ENCODE results near the gene TUBB3. TPM values are rescaled to one million over a fixed set of nuclear protein-coding genes. Genes with fewer than 3 reads are reported as not detected.
A peak's percentile ranks its signal among the peaks of the same experiment; 100 is the strongest.

Gene TUBB3
- total RNA-seq, 1 donor from 2014 or later: 26.4 TPM

- DNase-seq (ENCODE audit: low spot score in 2 of 2, unreplicated experiment in 2 of 2): no peak
- Mint-ChIP-seq H3K4me3 (peak overlapping the region; percentile 96), H3K27me3 (ENCODE audit: low read depth) (no peaks in the 10 kb centered on the region), H3K9me3 (peaks cover 12% of the 10 kb centered on the region), H3K27ac (peak overlapping the region; percentile 39), H3K36me3 (peaks cover 17% of the 10 kb centered on the region), H3K4me1 (peaks cover 11% of the 10 kb centered on the region)
- TF ChIP-seq CTCF (IDR thresholded peaks at IDR 0.05; ENCODE audit: unreplicated experiment): no peak
Measured at GRCh38 chr16:89971495-89972243, 48.5 kb downstream of the TUBB3 start.

GRCh38 chr16:89972244-89973234 lies 49.4 kb downstream of the TUBB3 start:
- H3K4me3 Mint-ChIP-seq: peak overlapping the region; percentile 96
- H3K27ac Mint-ChIP-seq: peak overlapping the region; percentile 98
- DNase-seq (ENCODE audit: low spot score in 2 of 2, unreplicated experiment in 2 of 2): peak; percentile 85 to 92
- TF ChIP-seq CTCF (IDR thresholded peaks at IDR 0.05; ENCODE audit: unreplicated experiment): no peak
- H3K36me3 Mint-ChIP-seq: peaks cover 17% of the 10 kb centered on the region
- peaks cover 12% of the 10 kb centered on the region for H3K9me3 Mint-ChIP-seq
- no peaks in the 10 kb centered on the region for H3K27me3 Mint-ChIP-seq (ENCODE audit: low read depth)
- peaks cover 11% of the 10 kb centered on the region for H3K4me1 Mint-ChIP-seq

GRCh38 chr16:89973235-89973634 lies 50.1 kb downstream of the TUBB3 start:
- peaks cover 17% of the 10 kb centered on the region for H3K36me3 Mint-ChIP-seq
- H3K4me3 Mint-ChIP-seq: peak overlapping the region; percentile 96
- no peak for DNase-seq (ENCODE audit: low spot score in 2 of 2, unreplicated experiment in 2 of 2)
- no peaks in the 10 kb centered on the region for H3K27me3 Mint-ChIP-seq (ENCODE audit: low read depth)
- peaks cover 12% of the 10 kb centered on the region for H3K9me3 Mint-ChIP-seq
- TF ChIP-seq CTCF (IDR thresholded peaks at IDR 0.05; ENCODE audit: unreplicated experiment): no peak
- H3K27ac Mint-ChIP-seq: peak overlapping the region; percentile 98
- peaks cover 11% of the 10 kb centered on the region for H3K4me1 Mint-ChIP-seq

- no peak for TF ChIP-seq CTCF (IDR thresholded peaks at IDR 0.05; ENCODE audit: unreplicated experiment)
- Mint-ChIP-seq H3K9me3 (peaks cover 8% of the 10 kb centered on the region), H3K27me3 (ENCODE audit: low read depth) (no peaks in the 10 kb centered on the region), H3K4me3 (peak overlapping the region; percentile 96), H3K27ac (peak overlapping the region; percentile 4), H3K4me1 (peaks cover 11% of the 10 kb centered on the region), H3K36me3 (peaks cover 14% of the 10 kb centered on the region)
- DNase-seq (ENCODE audit: low spot score in 2 of 2, unreplicated experiment in 2 of 2): no peak
Measured at GRCh38 chr16:89973654-89974335, 50.7 kb downstream of the TUBB3 start.

GRCh38 chr16:89974870-89975269 lies 51.7 kb downstream of the TUBB3 start:
- H3K36me3 Mint-ChIP-seq: peaks cover 16% of the 10 kb centered on the region
- H3K27ac Mint-ChIP-seq: peak overlapping the region; percentile 10
- H3K4me3 Mint-ChIP-seq: no peak overlapping the region
- peaks cover 11% of the 10 kb centered on the region for H3K4me1 Mint-ChIP-seq
- H3K9me3 Mint-ChIP-seq: peaks cover 8% of the 10 kb centered on the region
- DNase-seq (ENCODE audit: low spot score in 2 of 2, unreplicated experiment in 2 of 2): no peak
- no peaks in the 10 kb centered on the region for H3K27me3 Mint-ChIP-seq (ENCODE audit: low read depth)
- no peak for TF ChIP-seq CTCF (IDR thresholded peaks at IDR 0.05; ENCODE audit: unreplicated experiment)

All from mesothelial cell of epicardium (in vitro differentiated cells).